Uterus (tissue), 2 donors: ENCODE data around the gene GJA3.

Source experiments
- POLR2A ChIP-seq, 2 donors: fragments of 450-650 bp; IDR thresholded peaks; one replicate each; pipeline ENCODE4 v1.6.1; 2016; ENCODE audit warnings: antibody characterized with exemption in 2 of 2, mild to moderate bottlenecking in 1 of 2, moderate library complexity in 1 of 2
- TF ChIP-seq, protein P1 (sequence below), 4 experiments: fragments of 200-600 bp in 2 of 4; fragments of 450-650 bp in 2 of 4; sonication (generic) in 2 of 4; IDR thresholded peaks; one replicate each; pipeline ENCODE4 v1.5.1; 2016 to 2019; ENCODE audit warnings: antibody characterized with exemption in 4 of 4, mild to moderate bottlenecking in 2 of 4, moderate library complexity in 1 of 4

DNA sequence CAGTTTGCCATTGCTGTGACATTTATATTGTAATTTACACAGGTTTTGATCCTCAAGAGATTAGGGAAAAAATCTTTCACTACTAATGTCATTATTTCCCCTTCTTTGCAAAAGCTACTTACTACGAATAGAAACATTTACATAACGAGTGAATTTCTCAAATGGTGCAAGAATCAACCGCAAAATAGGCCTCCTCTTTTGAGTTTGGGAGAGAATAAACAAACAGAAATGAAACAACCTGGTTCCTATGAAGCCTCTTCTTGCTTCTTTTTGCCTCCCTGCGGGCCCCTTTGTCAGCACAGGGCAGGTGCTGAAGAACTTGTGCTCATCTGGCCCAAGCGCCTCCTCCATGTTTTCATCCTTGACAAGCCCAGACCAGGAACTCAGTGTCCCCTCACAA lies 10.1 kb upstream of the GJA3 start:
- TF ChIP-seq, protein P1, sequence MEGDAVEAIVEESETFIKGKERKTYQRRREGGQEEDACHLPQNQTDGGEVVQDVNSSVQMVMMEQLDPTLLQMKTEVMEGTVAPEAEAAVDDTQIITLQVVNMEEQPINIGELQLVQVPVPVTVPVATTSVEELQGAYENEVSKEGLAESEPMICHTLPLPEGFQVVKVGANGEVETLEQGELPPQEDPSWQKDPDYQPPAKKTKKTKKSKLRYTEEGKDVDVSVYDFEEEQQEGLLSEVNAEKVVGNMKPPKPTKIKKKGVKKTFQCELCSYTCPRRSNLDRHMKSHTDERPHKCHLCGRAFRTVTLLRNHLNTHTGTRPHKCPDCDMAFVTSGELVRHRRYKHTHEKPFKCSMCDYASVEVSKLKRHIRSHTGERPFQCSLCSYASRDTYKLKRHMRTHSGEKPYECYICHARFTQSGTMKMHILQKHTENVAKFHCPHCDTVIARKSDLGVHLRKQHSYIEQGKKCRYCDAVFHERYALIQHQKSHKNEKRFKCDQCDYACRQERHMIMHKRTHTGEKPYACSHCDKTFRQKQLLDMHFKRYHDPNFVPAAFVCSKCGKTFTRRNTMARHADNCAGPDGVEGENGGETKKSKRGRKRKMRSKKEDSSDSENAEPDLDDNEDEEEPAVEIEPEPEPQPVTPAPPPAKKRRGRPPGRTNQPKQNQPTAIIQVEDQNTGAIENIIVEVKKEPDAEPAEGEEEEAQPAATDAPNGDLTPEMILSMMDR (IDR thresholded peaks at IDR 0.05): no peak
- no peak for TF ChIP-seq POLR2A (IDR thresholded peaks at IDR 0.05)
